ENCODE data around the gene NMBR.
"Not testable (repeated sequence)": the region's sequence is repeated elsewhere in the genome, so short reads cannot be mapped to it uniquely, and the experiment has no call there.

Gene NMBR

DNA sequence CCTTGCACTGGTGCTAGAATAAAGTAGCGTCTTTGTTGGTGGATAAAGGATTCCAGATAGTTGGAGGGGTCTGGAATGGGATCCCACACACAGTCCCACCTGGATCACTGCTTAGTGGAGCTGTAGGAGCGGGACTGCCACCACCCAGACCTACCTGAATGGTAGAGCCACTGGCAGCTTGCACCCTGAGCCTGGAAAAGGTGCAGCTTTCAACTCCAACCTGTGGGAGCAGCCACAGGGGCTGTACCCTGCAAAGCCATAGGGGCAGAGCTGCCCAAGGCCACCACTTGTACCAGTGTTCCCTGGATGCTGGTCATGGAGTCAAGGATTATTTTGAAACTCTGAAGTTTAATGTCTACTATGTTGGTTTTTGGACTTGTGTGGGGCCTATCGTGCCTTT is 27.1 kb upstream of the NMBR start:
- Histone ChIP-seq H3K27me3 (ENCODE audit: insufficient read depth, low read length) (no peaks in the 10 kb centered on the region), H3K4me3 (ENCODE audit: low read length) (no peak overlapping the region), H3K36me3 (ENCODE audit: insufficient read depth, low read length) (peaks cover 63% of the 10 kb centered on the region), H3K4me1 (ENCODE audit: insufficient read depth, low read length) (no peaks in the 10 kb centered on the region), H2AFZ (ENCODE audit: low read depth, low read length) (no peak overlapping the region), H3K9me3 (ENCODE audit: low read length) (peaks cover 4% of the 10 kb centered on the region)

DNA sequence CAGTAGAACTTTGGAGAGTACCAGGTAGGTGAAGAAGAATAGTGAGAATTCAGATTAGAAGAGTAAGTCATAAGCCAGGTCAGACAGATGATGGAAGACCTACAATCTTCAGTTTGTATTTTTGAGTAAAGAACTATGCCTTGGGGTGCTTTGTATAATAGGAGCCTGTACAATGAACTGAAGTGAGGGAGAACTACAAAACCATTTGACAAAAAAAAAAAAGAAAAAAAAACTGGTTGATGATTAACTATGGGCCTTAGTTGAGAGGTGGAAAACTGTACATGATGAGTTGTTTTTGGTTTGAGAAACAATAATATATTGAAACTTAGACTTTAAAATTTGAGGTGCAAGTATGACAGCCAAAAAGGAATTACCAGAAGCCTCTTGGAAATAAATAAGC is 25.8 kb upstream of the NMBR start:
- no peaks in the 10 kb centered on the region for H3K27me3 ChIP-seq (ENCODE audit: insufficient read depth, low read length)
- peaks cover 62% of the 10 kb centered on the region for H3K36me3 ChIP-seq (ENCODE audit: insufficient read depth, low read length)
- H2AFZ ChIP-seq (ENCODE audit: low read depth, low read length) = no peak overlapping the region
- peaks cover 4% of the 10 kb centered on the region for H3K9me3 ChIP-seq (ENCODE audit: low read length)
- no peak overlapping the region for H3K4me3 ChIP-seq (ENCODE audit: low read length)
- H3K4me1 ChIP-seq (ENCODE audit: insufficient read depth, low read length) = no peaks in the 10 kb centered on the region

DNA sequence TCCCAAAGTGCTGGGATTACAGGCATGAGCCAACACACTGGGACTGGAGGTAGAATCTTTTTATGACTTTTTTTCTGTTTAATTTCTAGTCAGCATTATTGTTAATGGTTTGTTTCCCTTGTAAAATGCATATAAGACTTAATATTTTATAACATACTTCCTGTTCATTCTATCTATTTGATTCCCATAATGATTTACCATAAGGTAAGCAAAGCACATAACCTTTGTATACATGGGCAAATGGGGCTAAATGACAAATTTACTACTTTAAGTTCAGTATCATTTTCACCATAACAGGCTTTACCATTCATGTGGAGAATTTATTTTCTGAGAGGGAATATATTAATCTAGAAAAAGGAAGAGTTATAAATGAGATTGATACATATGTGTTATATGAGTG is 24.4 kb upstream of the NMBR start:
- H3K36me3 ChIP-seq (ENCODE audit: insufficient read depth, low read length) = peaks cover 62% of the 10 kb centered on the region
- no peaks in the 10 kb centered on the region for H3K4me1 ChIP-seq (ENCODE audit: insufficient read depth, low read length)
- H3K4me3 ChIP-seq (ENCODE audit: low read length) = no peak overlapping the region
- H2AFZ ChIP-seq (ENCODE audit: low read depth, low read length) = no peak overlapping the region
- H3K9me3 ChIP-seq (ENCODE audit: low read length) = no peaks in the 10 kb centered on the region
- no peaks in the 10 kb centered on the region for H3K27me3 ChIP-seq (ENCODE audit: insufficient read depth, low read length)

DNA sequence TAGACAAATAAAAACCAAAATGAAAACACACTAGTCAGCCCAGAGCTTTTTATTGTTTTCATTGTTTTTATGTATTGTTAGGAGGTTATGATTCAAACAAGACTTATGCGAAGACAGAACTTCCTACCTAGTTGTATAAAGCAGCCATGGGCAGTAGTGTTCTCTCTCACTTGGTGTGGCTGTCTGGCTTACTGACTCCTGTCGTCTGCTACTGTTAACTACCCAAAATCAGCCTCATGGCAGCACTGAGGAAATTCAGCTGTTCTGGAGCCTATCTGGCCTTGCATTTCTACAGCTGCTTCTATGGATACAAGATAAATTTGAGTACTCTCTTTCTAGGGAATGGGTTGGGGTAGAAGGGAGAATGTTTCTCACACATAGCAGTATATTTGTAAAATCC is 20.6 kb upstream of the NMBR start:
- Histone ChIP-seq H3K4me3 (ENCODE audit: low read length) (no peak overlapping the region), H3K4me1 (ENCODE audit: insufficient read depth, low read length) (peaks cover 6% of the 10 kb centered on the region), H2AFZ (ENCODE audit: low read depth, low read length) (no peak overlapping the region), H3K27me3 (ENCODE audit: insufficient read depth, low read length) (no peaks in the 10 kb centered on the region), H3K36me3 (ENCODE audit: insufficient read depth, low read length) (peaks cover 41% of the 10 kb centered on the region), H3K9me3 (ENCODE audit: low read length) (no peaks in the 10 kb centered on the region)

DNA sequence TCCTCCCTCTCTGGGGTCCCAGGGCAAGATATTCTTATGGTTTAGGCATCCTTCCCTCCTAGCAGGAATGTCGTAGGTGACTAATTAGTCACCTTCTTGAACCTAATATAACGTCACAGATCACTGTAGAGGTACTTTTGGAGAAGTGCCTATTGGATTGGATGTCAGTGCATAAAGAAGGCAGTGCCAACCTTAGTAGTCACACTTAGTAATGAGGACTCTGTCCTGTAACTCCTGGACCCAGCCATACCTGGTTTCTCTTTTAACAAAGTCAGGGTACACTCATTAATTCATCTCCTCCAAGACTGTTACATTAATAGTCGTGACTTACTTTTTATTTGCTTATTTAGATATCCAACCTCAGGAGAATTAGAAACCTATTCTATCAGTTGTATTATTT is 20.1 kb upstream of the NMBR start:
- Histone ChIP-seq H2AFZ (ENCODE audit: low read depth, low read length) (no peak overlapping the region), H3K9me3 (ENCODE audit: low read length) (no peaks in the 10 kb centered on the region), H3K27me3 (ENCODE audit: insufficient read depth, low read length) (no peaks in the 10 kb centered on the region), H3K4me3 (ENCODE audit: low read length) (no peak overlapping the region), H3K4me1 (ENCODE audit: insufficient read depth, low read length) (peaks cover 6% of the 10 kb centered on the region), H3K36me3 (ENCODE audit: insufficient read depth, low read length) (peaks cover 37% of the 10 kb centered on the region)

DNA sequence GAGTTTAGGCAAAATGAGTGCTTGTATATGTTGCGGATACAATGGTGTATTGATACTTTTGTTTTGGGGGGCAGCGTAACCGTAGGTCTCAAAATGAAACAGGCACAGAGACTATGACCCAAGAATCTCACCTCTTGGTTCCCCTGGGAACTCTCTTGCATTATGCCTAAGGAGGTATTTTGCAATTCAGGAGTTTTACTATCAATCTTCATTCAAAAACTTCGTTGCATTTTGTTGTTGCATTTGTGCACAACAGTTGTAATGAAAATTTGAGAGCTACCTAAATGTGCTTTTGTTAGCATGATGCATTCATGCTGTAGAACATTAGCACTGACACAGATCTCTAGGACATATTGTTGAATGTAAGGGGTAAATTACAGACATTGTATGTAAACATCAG is 18.3 kb upstream of the NMBR start:
- peaks cover 25% of the 10 kb centered on the region for H3K36me3 ChIP-seq (ENCODE audit: insufficient read depth, low read length)
- no peak overlapping the region for H2AFZ ChIP-seq (ENCODE audit: low read depth, low read length)
- no peaks in the 10 kb centered on the region for H3K9me3 ChIP-seq (ENCODE audit: low read length)
- H3K4me1 ChIP-seq (ENCODE audit: insufficient read depth, low read length) = peaks cover 6% of the 10 kb centered on the region
- H3K4me3 ChIP-seq (ENCODE audit: low read length) = no peak overlapping the region
- H3K27me3 ChIP-seq (ENCODE audit: insufficient read depth, low read length) = no peaks in the 10 kb centered on the region

DNA sequence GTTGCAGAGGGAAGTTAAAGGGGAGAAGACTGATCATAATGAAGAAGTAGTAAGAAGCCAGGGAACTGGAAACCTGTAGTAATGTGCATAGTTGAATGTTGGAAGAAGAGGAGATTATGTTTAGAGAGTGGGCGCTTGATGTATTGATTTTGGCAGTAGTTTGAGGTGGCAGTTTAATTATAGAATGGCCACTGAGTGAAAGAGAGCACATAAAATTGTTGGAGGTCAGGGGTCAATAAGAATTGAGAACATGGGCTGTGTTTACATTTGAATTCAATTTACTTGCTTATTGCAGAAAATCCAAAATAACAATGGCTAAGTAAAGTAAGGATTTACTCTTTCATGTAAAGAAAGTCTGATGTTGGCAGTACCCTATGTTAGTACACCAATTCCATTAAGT is 15.9 kb upstream of the NMBR start:
- Histone ChIP-seq H3K36me3 (ENCODE audit: insufficient read depth, low read length) (peaks cover 12% of the 10 kb centered on the region), H3K4me3 (ENCODE audit: low read length) (no peak overlapping the region), H3K4me1 (ENCODE audit: insufficient read depth, low read length) (peaks cover 6% of the 10 kb centered on the region), H2AFZ (ENCODE audit: low read depth, low read length) (no peak overlapping the region), H3K27me3 (ENCODE audit: insufficient read depth, low read length) (no peaks in the 10 kb centered on the region), H3K9me3 (ENCODE audit: low read length) (no peaks in the 10 kb centered on the region)

DNA sequence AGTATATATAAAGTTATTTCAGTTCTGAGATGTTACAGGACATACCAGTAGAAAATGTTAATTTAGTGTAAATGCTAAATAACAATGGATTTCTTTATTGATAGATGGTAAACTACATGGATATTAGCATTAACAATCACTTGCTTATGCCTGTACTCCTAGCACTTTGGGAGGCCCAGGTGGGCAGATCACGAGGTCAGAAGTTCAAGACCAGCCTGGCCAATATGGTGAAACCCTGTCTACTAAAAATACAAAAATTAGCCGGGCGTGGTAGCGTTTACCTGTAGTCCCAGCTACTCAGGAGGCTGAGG is 9.8 kb upstream of the NMBR start:
- not testable (repeated sequence) for H3K27me3 ChIP-seq (ENCODE audit: insufficient read depth, low read length); H3K9me3 ChIP-seq (ENCODE audit: low read length); H3K4me3 ChIP-seq (ENCODE audit: low read length); H3K4me1 ChIP-seq (ENCODE audit: insufficient read depth, low read length); H3K36me3 ChIP-seq (ENCODE audit: insufficient read depth, low read length); H2AFZ ChIP-seq (ENCODE audit: low read depth, low read length)

DNA sequence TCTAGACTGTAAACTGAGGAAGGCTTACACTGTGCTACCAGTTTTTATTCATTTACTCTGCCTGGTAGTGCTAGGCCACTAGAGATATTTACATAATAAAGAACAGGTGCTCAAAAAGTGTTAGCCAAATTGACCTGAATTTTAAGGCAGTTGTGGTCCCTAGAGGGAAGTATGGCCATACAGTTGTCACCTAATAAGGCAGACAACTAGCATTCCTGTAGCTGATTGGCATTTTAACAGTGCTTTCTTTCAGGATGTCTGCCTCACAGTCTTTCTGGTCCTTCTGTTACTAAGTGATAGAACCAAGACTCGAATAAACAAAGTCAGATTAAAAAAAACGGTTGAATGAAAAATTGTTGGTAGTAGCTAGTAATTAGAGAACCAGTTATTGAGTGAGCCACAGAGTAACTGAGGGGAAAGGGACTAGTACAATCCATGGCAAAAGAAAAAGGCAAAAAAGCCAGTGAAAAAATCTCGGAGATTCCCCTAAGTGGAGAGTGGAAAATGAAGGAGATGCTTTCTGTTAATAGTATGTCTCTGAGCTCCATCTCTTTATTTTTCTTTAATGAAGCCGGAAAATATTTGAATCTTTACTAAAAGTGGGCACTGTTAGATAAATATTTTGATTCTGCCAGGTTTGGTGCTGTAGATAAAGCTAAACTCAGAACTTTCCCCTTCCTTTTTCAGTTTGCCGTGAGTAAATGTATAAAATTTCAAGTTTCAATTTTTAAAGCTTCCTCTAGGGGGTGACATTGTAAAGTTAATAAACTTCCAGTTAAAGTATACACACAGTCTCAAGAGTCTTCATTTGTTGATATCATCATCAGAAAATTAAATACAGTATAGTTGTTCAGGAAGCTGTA is 9.2 kb upstream of the NMBR start:
- H3K9me3 ChIP-seq (ENCODE audit: low read length) = no peaks in the 10 kb centered on the region
- H3K4me3 ChIP-seq (ENCODE audit: low read length) = no peak overlapping the region
- no peaks in the 10 kb centered on the region for H3K4me1 ChIP-seq (ENCODE audit: insufficient read depth, low read length)
- H3K36me3 ChIP-seq (ENCODE audit: insufficient read depth, low read length) = no peaks in the 10 kb centered on the region
- H3K27me3 ChIP-seq (ENCODE audit: insufficient read depth, low read length) = no peaks in the 10 kb centered on the region
- H2AFZ ChIP-seq (ENCODE audit: low read depth, low read length) = no peak overlapping the region

DNA sequence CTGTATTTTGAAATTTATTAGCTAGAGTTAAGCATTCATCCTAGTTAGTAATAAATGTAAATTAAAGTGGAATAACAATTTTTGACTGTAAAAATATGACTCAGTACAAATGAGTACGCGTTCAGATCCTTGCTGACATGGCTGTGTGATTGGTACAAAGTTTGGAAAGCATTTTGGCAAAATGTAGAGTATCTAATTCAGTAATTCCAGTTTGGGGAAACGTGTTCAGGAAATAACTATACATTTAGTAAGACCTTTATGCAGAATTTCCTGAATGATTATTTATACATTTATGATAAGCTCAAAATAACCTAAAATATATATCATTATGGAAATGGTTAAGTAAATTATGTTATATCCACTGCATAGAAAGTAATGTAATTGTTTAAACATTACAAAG is 8.2 kb upstream of the NMBR start:
- Histone ChIP-seq H3K36me3 (ENCODE audit: insufficient read depth, low read length) (peaks cover 5% of the 10 kb centered on the region), H3K9me3 (ENCODE audit: low read length) (no peaks in the 10 kb centered on the region), H3K27me3 (ENCODE audit: insufficient read depth, low read length) (no peaks in the 10 kb centered on the region), H2AFZ (ENCODE audit: low read depth, low read length) (no peak overlapping the region), H3K4me1 (ENCODE audit: insufficient read depth, low read length) (no peaks in the 10 kb centered on the region), H3K4me3 (ENCODE audit: low read length) (no peak overlapping the region)

DNA sequence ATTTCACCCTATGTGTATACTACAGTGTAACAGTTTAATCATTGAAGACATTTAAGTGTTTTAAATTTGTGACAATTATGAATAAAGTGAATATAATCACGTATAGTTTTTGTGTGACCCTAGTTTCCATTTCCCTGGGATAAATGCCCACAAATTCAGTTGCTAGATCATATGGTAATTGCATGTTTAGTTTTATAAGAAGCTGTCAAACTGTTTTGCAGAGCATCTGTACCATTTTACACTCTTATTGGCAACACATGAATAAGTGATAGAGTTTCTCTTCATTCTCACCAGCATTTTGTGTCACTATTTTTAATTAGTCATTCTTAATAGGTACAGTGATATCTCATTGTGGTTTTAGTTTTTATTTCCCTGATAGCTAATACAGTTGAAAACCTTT is 7.4 kb upstream of the NMBR start:
- Histone ChIP-seq H3K36me3 (ENCODE audit: insufficient read depth, low read length) (peaks cover 6% of the 10 kb centered on the region), H2AFZ (ENCODE audit: low read depth, low read length) (no peak overlapping the region), H3K27me3 (ENCODE audit: insufficient read depth, low read length) (no peaks in the 10 kb centered on the region), H3K4me3 (ENCODE audit: low read length) (no peak overlapping the region), H3K9me3 (ENCODE audit: low read length) (no peaks in the 10 kb centered on the region), H3K4me1 (ENCODE audit: insufficient read depth, low read length) (no peaks in the 10 kb centered on the region)

DNA sequence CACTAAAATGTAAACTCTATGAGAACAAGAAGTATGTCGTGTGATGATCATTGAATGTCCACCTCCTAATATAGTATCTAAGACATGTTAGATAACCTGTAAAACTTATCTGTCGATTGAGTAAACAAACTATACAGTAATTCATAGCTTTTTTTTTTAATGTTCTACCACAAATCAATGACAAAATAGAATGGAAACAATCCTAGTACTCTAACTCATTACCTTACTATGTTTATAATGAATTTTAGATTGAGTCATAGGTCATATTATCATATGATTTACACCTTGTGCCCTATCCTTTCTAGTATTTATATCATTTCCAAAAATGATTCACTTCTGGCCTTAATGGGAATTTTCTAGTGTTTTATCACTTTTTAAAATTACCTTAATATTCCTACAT is 6.3 kb upstream of the NMBR start:
- H3K9me3 ChIP-seq (ENCODE audit: low read length) = no peaks in the 10 kb centered on the region

DNA sequence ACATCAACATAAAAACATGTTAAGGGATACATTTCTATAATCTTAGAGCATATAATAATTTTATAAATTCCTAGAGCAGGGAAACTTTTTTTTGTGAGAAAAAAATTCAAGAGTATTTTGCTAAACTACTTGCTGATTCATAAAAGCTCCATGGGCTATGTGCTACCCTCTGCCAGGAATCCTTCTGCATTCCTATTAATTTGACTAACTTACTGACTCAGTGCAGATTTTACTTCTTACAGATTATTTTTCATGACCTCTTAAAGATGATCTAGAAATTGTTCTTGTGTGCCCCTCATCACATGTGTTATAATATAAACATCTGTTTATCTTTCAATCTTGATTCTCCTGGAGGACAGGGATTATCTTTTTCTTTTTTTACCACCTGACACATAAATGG is 5.8 kb upstream of the NMBR start:
- Histone ChIP-seq H2AFZ (ENCODE audit: low read depth, low read length) (no peak overlapping the region), H3K36me3 (ENCODE audit: insufficient read depth, low read length) (peaks cover 10% of the 10 kb centered on the region), H3K4me3 (ENCODE audit: low read length) (no peak overlapping the region), H3K4me1 (ENCODE audit: insufficient read depth, low read length) (peaks cover 14% of the 10 kb centered on the region), H3K9me3 (ENCODE audit: low read length) (no peaks in the 10 kb centered on the region), H3K27me3 (ENCODE audit: insufficient read depth, low read length) (no peaks in the 10 kb centered on the region)

More for the DNA sequence above, 6.3 kb upstream of the NMBR start:
- Histone ChIP-seq H3K27me3 (ENCODE audit: insufficient read depth, low read length) (no peaks in the 10 kb centered on the region), H3K4me1 (ENCODE audit: insufficient read depth, low read length) (peaks cover 11% of the 10 kb centered on the region), H3K4me3 (ENCODE audit: low read length) (no peak overlapping the region), H3K36me3 (ENCODE audit: insufficient read depth, low read length) (peaks cover 10% of the 10 kb centered on the region), H2AFZ (ENCODE audit: low read depth, low read length) (no peak overlapping the region)

DNA sequence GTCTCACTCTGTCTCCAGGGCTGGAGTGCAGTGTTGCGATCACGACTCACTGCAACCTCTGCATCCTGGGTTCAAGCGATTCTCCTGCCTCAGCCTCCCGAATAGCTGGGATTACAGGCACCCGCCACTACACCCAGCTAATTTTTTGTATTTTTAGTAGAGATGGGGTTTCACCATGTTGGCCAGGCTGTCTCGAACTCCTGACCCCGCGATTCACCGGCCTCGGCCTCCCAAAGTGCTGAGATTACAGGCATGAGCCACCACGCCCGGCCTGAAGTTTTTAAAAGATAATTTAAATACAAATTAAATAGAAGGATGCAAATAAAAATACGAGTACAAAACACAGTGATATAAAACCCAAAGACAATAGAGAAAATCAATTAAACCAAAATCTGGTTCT is 5.4 kb downstream of the NMBR start:
- H2AFZ ChIP-seq (ENCODE audit: low read depth, low read length); H3K4me3 ChIP-seq (ENCODE audit: low read length); H3K36me3 ChIP-seq (ENCODE audit: insufficient read depth, low read length); H3K4me1 ChIP-seq (ENCODE audit: insufficient read depth, low read length); H3K27me3 ChIP-seq (ENCODE audit: insufficient read depth, low read length); H3K9me3 ChIP-seq (ENCODE audit: low read length): not testable (repeated sequence)

All from neuron (in vitro differentiated cells).